Measurements from ENCODE around the gene TCEAL3.

GRCh38 chrX:103562801-103563200, 45.0 kb upstream of the TCEAL3 start:
- no peak for TF ChIP-seq CTCF (IDR thresholded peaks at IDR 0.05)
- no peak for TF ChIP-seq RFX5 (IDR thresholded peaks at IDR 0.05; ENCODE audit: low read length)
- TF ChIP-seq EP300 (IDR thresholded peaks at IDR 0.05; ENCODE audit: borderline replicate concordance in 1 of 2, low read depth in 1 of 2, low read length in 1 of 2) = no peak
- no peak for TF ChIP-seq POLR2AphosphoS5 (IDR thresholded peaks at IDR 0.05; ENCODE audit: low read depth, low read length)
- TF ChIP-seq YY1 (IDR thresholded peaks at IDR 0.05; ENCODE audit: low read depth) = no peak
- no peak for TF ChIP-seq TEAD4 (IDR thresholded peaks at IDR 0.05; ENCODE audit: borderline replicate concordance, insufficient read depth)
- TF ChIP-seq ELF1 (IDR thresholded peaks at IDR 0.05) = no peak
- no peak for TF ChIP-seq MAX (IDR thresholded peaks at IDR 0.05; ENCODE audit: low read depth)
- TF ChIP-seq FOXJ3 (CRISPR knock-in tag; IDR thresholded peaks at IDR 0.05) = no peak
- TF ChIP-seq RCOR1 (IDR thresholded peaks at IDR 0.05; ENCODE audit: low read length) = no peak
- TF ChIP-seq IRF3 (IDR thresholded peaks at IDR 0.05; ENCODE audit: low read depth, low read length) = no peak
- TF ChIP-seq TCF12 (IDR thresholded peaks at IDR 0.05) = no peak
- no peak for TF ChIP-seq GABPA (IDR thresholded peaks at IDR 0.05; ENCODE audit: low read depth)
- TF ChIP-seq NRF1 (IDR thresholded peaks at IDR 0.05; ENCODE audit: low read depth, low read length) = no peak
